Caco-2 (cell line): ENCODE results near the gene GATA6. TPM values are rescaled to one million over a fixed set of nuclear protein-coding genes. Genes with fewer than 3 reads are reported as not detected.

Experiments used
- BruUV-seq: library from RNA; stranded (reverse); fragments of 400-500 nt; replicated peaks from 2 replicates; lab custom pipeline; 2021; lab: Mats Ljungman, UMichigan
- CTCF ChIA-PET: fragments of 300-600 bp; sonication (Branson Sonifier 250); formaldehyde crosslinking; loops from one replicate; lab custom pipeline; 2022; ENCODE audit warnings: antibody characterized with exemption; lab: Charles Lee
- POLR2A ChIA-PET: fragments of 300-600 bp; sonication (Branson Sonifier 250); formaldehyde crosslinking; loops from one replicate; lab custom pipeline; 2022; ENCODE audit warnings: antibody characterized with exemption; lab: Charles Lee
- DNase-seq, 2 experiments: peaks; one replicate each; pipeline versions ENCODE4 v3.0.0 to v3.0.0-alpha.2; 2020 to 2022
- H3K27me3 ChIP-seq: replicated peaks from 2 replicates; pipeline ENCODE4 v1.6.0; 2011; ENCODE audit warnings: low read length; ENCODE audit not compliant: control insufficient read depth, insufficient read depth
- H3K36me3 ChIP-seq: 2 replicates; pipeline ENCODE4 v1.5.1; 2011; ENCODE audit warnings: low read length; ENCODE audit not compliant: control insufficient read depth, insufficient read depth
- H3K4me1 ChIP-seq: fragments of 250-450 bp; sonication (Bioruptor Pico); 2 replicates; pipeline ENCODE4 v1.5.1; 2020; ENCODE audit warnings: mild to moderate bottlenecking
- H3K4me3 ChIP-seq: 2 replicates; pipeline ENCODE4 v1.5.1; 2011; ENCODE audit warnings: low read depth, mild to moderate bottlenecking, control low read depth, low read length
- H3K9me3 ChIP-seq: fragments of 250-450 bp; sonication (Bioruptor Pico); 2 replicates; pipeline ENCODE4 v1.5.1; 2020; ENCODE audit warnings: mild to moderate bottlenecking, moderate library complexity
- H3K27ac Mint-ChIP-seq: one replicate; pipeline ENCODE4 v1.8.0; 2022; ENCODE audit warnings: mixed read lengths; ENCODE audit not compliant: unreplicated experiment
- H3K27me3 Mint-ChIP-seq: one replicate; pipeline ENCODE4 v1.8.0; 2022; ENCODE audit warnings: mixed read lengths; ENCODE audit not compliant: insufficient read depth, unreplicated experiment
- H3K36me3 Mint-ChIP-seq: one replicate; pipeline ENCODE4 v1.8.0; 2022; ENCODE audit warnings: mild to moderate bottlenecking, mixed read lengths; ENCODE audit not compliant: insufficient read depth, unreplicated experiment
- H3K4me1 Mint-ChIP-seq: one replicate; pipeline ENCODE4 v1.8.0; 2022; ENCODE audit warnings: low read depth, mixed read lengths; ENCODE audit not compliant: unreplicated experiment
- H3K4me3 Mint-ChIP-seq: one replicate; pipeline ENCODE4 v1.8.0; 2022; ENCODE audit warnings: mild to moderate bottlenecking, moderate library complexity, mixed read lengths; ENCODE audit not compliant: unreplicated experiment
- H3K9me3 Mint-ChIP-seq: one replicate; pipeline ENCODE4 v1.8.0; 2022; ENCODE audit warnings: mixed read lengths; ENCODE audit not compliant: unreplicated experiment
- intact Hi-C: fragments of 100-400 bp; cut with micrococcal nuclease; formaldehyde crosslinking; loops from one replicate; pipeline ENCODE4 v1.10.0; 2022; ENCODE audit not compliant: unreplicated experiment
- total RNA-seq: library from RNA; stranded (reverse); gene quantifications from 2 replicates; pipeline ENCODE4 v1.2.3, GENCODE V29; 2022
- TF ChIP-seq, protein P1 (sequence below), 2 experiments: fragments of 200-600 bp in 1 of 2; IDR thresholded peaks; 1 replicate in 1 of 2; 2 replicates in 1 of 2; pipeline versions ENCODE4 v1.5.1 to v1.8.0; 2011 to 2022; ENCODE audit warnings: antibody characterized with exemption in 1 of 2, control low read depth in 1 of 2, inconsistent platforms in 1 of 2, low read depth in 1 of 2, low read length in 1 of 2, mild to moderate bottlenecking in 1 of 2, moderate library complexity in 1 of 2; ENCODE audit not compliant: insufficient read depth in 1 of 2, severe bottlenecking in 1 of 2, unreplicated experiment in 1 of 2

The GATA6 gene
- total RNA-seq, 1 experiment from 2014 or later = 124 TPM

DNA sequence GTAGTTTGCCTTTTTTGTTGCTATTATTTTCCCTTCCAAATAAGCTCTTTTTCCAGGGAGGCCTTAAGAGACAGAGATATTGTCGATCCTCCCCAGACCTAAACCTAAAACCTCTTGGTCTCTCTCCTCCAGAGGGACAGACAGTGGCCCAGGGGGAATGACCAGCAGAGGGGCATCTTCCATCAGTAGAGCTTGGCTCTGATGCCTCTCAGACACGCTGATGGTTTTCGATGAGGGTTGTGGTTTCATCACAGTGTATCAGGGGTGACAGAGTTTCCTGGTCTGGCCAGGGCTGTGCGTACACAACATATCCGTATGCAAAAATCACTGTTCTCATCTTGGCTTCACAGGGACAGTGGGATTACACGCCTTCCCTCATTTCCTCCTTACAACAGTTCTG, 68.6 kb downstream of the GATA6 start:
- ChIA-PET CTCF (no interaction called here), POLR2A (no interaction called here)
- Mint-ChIP-seq H3K36me3 (no peaks in the 10 kb centered on the region), H3K9me3 (peaks cover 9% of the 10 kb centered on the region), H3K4me3 (no peak overlapping the region), H3K27me3 (no peaks in the 10 kb centered on the region), H3K27ac (no peak overlapping the region), H3K4me1 (peaks cover 37% of the 10 kb centered on the region)
- Histone ChIP-seq H3K4me3 (no peak overlapping the region), H3K9me3 (no peaks in the 10 kb centered on the region), H3K36me3 (no peaks in the 10 kb centered on the region), H3K4me1 (peaks cover 50% of the 10 kb centered on the region), H3K27me3 (no peaks in the 10 kb centered on the region)
- no peak for DNase-seq
- intact Hi-C loops = no loop called here
- no TSS peak for BruUV-seq
- TF ChIP-seq, protein P1, sequence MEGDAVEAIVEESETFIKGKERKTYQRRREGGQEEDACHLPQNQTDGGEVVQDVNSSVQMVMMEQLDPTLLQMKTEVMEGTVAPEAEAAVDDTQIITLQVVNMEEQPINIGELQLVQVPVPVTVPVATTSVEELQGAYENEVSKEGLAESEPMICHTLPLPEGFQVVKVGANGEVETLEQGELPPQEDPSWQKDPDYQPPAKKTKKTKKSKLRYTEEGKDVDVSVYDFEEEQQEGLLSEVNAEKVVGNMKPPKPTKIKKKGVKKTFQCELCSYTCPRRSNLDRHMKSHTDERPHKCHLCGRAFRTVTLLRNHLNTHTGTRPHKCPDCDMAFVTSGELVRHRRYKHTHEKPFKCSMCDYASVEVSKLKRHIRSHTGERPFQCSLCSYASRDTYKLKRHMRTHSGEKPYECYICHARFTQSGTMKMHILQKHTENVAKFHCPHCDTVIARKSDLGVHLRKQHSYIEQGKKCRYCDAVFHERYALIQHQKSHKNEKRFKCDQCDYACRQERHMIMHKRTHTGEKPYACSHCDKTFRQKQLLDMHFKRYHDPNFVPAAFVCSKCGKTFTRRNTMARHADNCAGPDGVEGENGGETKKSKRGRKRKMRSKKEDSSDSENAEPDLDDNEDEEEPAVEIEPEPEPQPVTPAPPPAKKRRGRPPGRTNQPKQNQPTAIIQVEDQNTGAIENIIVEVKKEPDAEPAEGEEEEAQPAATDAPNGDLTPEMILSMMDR (IDR thresholded peaks at IDR 0.05; ENCODE audit: insufficient read depth in 1 of 2, low read depth in 1 of 2, low read length in 1 of 2, severe bottlenecking in 1 of 2, unreplicated experiment in 1 of 2) = peak in 1 of 2 experiments; percentile 1

DNA sequence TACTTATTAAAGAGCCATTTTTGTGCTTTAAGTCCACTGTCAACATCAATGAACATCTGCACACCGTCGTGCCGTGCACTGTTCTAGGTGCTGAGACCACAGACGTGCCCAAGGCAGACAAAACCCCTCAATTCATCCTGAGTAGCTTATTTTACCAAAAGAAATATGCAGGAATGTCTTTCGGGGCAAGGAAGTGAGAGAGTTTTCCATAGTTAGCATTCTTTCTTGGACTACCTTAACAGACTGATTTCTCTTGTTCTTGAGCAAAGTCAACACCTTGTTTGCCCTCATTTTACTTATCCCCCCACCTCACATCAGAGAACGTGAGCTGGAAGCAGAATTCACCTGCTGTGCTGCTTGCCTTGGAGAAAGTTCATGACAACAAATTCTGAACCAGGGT, 69.3 kb downstream of the GATA6 start:
- no peak for DNase-seq
- CTCF ChIA-PET = no interaction called here
- intact Hi-C loops = no loop called here
- Mint-ChIP-seq H3K27me3 (no peaks in the 10 kb centered on the region), H3K27ac (peak overlapping the region; percentile 24), H3K36me3 (no peaks in the 10 kb centered on the region), H3K4me1 (peaks cover 43% of the 10 kb centered on the region), H3K4me3 (no peak overlapping the region), H3K9me3 (peaks cover 9% of the 10 kb centered on the region)
- POLR2A ChIA-PET = no interaction called here
- TF ChIP-seq, protein P1 (IDR thresholded peaks at IDR 0.05; ENCODE audit: insufficient read depth in 1 of 2, low read depth in 1 of 2, low read length in 1 of 2, severe bottlenecking in 1 of 2, unreplicated experiment in 1 of 2) = no peak
- Histone ChIP-seq H3K4me1 (peaks cover 52% of the 10 kb centered on the region), H3K4me3 (no peak overlapping the region), H3K9me3 (no peaks in the 10 kb centered on the region), H3K36me3 (no peaks in the 10 kb centered on the region), H3K27me3 (no peaks in the 10 kb centered on the region)
- no TSS peak for BruUV-seq

GRCh38 chr18:22241921-22242361, 72.6 kb downstream of the GATA6 start:
- no peaks in the 10 kb centered on the region for H3K36me3 Mint-ChIP-seq
- no peaks in the 10 kb centered on the region for H3K27me3 Mint-ChIP-seq
- peaks cover 5% of the 10 kb centered on the region for H3K9me3 Mint-ChIP-seq
- peak; percentile 89 to 95 for DNase-seq
- intact Hi-C loops = loop anchor here (1.0 kb wide), 1 partner anchor 13 kb away; no protein-coding TSS in a partner anchor
- TF ChIP-seq, protein P1 (IDR thresholded peaks at IDR 0.05; ENCODE audit: insufficient read depth in 1 of 2, low read depth in 1 of 2, low read length in 1 of 2, severe bottlenecking in 1 of 2, unreplicated experiment in 1 of 2) = no peak
- peaks cover 46% of the 10 kb centered on the region for H3K4me1 Mint-ChIP-seq
- Histone ChIP-seq H3K9me3 (no peaks in the 10 kb centered on the region), H3K27me3 (no peaks in the 10 kb centered on the region), H3K36me3 (no peaks in the 10 kb centered on the region), H3K4me3 (no peak overlapping the region), H3K4me1 (peaks cover 55% of the 10 kb centered on the region)
- peak overlapping the region; percentile 74 for H3K27ac Mint-ChIP-seq
- ChIA-PET CTCF (interaction anchor here (0.9 to 1.1 kb wide), 2 partner anchors 8 to 15 kb away, joined by 3 read pairs; no protein-coding TSS in a partner anchor), POLR2A (interaction anchor here (0.6 to 0.9 kb wide), 3 partner anchors 11 to 26 kb away, joined by 3 to 16 read pairs (median 3); no protein-coding TSS in a partner anchor)
- peak overlapping the region; percentile 43 for H3K4me3 Mint-ChIP-seq
- BruUV-seq = no TSS peak
